ENCODE measurements around the gene MEMO1. TPM values are rescaled to one million over a fixed set of nuclear protein-coding genes. Genes with fewer than 3 reads are reported as not detected.

The MEMO1 gene
- total and polyA plus RNA-seq, 2 donors (not counting 1 experiment from before 2014, with no cell fraction given) = 44.8 to 65.8 TPM

DNA sequence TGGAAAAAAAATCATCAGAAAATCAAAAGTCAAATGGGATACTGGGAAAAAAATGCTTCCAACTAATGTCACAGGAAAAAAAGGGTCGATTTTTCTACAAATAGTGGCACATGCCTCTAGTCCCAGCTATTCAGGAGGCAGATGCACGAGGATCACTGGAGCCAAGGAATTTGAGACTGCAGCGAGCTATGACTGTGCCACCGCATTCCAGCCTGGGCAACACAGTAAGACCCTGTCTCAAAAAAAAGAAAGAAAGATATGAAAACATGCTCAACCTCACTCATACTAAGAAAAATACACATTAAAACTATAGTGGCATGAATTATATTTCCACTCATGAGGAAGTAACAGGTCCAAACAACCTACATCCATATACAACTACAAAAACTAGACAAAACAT is 17.9 kb downstream of the MEMO1 start:
- Mint-ChIP-seq H3K4me3 (no peak overlapping the region), H3K27ac (no peak overlapping the region), H3K4me1 (peaks cover 49% of the 10 kb centered on the region), H3K27me3 (no peaks in the 10 kb centered on the region), H3K9me3 (ENCODE audit: insufficient read depth) (no peaks in the 10 kb centered on the region)
- Histone ChIP-seq H2AFZ (ENCODE audit: insufficient read depth, low read depth, low read length, poor library complexity, severe bottlenecking) (no peak overlapping the region), H3K27ac (ENCODE audit: low read length in 2 of 2) (no peak overlapping the region), H3K4me2 (replicated peaks; ENCODE audit: low read depth, low read length, poor library complexity, severe bottlenecking) (no peak overlapping the region), H4K20me1 (ENCODE audit: control insufficient read depth, insufficient read depth, low read length, poor library complexity, severe bottlenecking) (peaks cover 18% of the 10 kb centered on the region), H3K79me2 (ENCODE audit: control insufficient read depth, insufficient read depth, low read length) (peaks cover 95% of the 10 kb centered on the region), H3K9me3 (ENCODE audit: control extremely low read depth in 1 of 3, control insufficient read depth in 2 of 3, insufficient read depth in 1 of 3, low read length in 2 of 3) (no peaks in the 10 kb centered on the region), H3K27me3 (replicated peaks in 1 of 4; ENCODE audit: control extremely low read depth in 1 of 4, control insufficient read depth in 3 of 4, insufficient read depth in 4 of 4, low read length in 3 of 4) (no peaks in the 10 kb centered on the region), H3K4me1 (ENCODE audit: control insufficient read depth in 2 of 2, insufficient read depth in 2 of 2, low read length in 2 of 2) (peaks cover 11 to 16% of the 10 kb centered on the region in 2 donors), H3K4me3 (ENCODE audit: control extremely low read depth in 1 of 5, extremely low read depth in 1 of 5, insufficient read depth in 1 of 5, low read depth in 2 of 5, low read length in 4 of 5) (no peak overlapping the region), H3K9ac (ENCODE audit: low read length) (no peak overlapping the region), H3K36me3 (replicated peaks in 1 of 2; ENCODE audit: control extremely low read depth in 1 of 2, control insufficient read depth in 1 of 2, extremely low read depth in 1 of 2, insufficient read depth in 2 of 2, low read length in 1 of 2) (no peaks in the 10 kb centered on the region)
- WGBS (ENCODE audit: insufficient coverage) = 95% methylated on average over 3 of the region's 4 CpGs
- no peak for DNase-seq
- no peak for TF ChIP-seq EZH2 (IDR thresholded peaks at IDR 0.05; ENCODE audit: borderline replicate concordance, insufficient read depth, low read depth, low read length, poor library complexity, severe bottlenecking)
- TF ChIP-seq, protein P1, sequence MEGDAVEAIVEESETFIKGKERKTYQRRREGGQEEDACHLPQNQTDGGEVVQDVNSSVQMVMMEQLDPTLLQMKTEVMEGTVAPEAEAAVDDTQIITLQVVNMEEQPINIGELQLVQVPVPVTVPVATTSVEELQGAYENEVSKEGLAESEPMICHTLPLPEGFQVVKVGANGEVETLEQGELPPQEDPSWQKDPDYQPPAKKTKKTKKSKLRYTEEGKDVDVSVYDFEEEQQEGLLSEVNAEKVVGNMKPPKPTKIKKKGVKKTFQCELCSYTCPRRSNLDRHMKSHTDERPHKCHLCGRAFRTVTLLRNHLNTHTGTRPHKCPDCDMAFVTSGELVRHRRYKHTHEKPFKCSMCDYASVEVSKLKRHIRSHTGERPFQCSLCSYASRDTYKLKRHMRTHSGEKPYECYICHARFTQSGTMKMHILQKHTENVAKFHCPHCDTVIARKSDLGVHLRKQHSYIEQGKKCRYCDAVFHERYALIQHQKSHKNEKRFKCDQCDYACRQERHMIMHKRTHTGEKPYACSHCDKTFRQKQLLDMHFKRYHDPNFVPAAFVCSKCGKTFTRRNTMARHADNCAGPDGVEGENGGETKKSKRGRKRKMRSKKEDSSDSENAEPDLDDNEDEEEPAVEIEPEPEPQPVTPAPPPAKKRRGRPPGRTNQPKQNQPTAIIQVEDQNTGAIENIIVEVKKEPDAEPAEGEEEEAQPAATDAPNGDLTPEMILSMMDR (IDR thresholded peaks at IDR 0.05) = no peak
- POLR2A ChIA-PET = no interaction called here
- intact Hi-C loops (cut with micrococcal nuclease) = no loop called here
- ATAC-seq (ENCODE audit: low read depth) = no peak
- CTCF ChIA-PET = no interaction called here

- H3K27me3 Mint-ChIP-seq = no peaks in the 10 kb centered on the region
- Histone ChIP-seq H3K4me2 (replicated peaks; ENCODE audit: low read depth, low read length, poor library complexity, severe bottlenecking) (no peak overlapping the region), H3K27me3 (replicated peaks in 1 of 4; ENCODE audit: control extremely low read depth in 1 of 4, control insufficient read depth in 3 of 4, insufficient read depth in 4 of 4, low read length in 3 of 4) (no peaks in the 10 kb centered on the region), H3K4me1 (ENCODE audit: control insufficient read depth in 2 of 2, insufficient read depth in 2 of 2, low read length in 2 of 2) (peaks cover 5 to 11% of the 10 kb centered on the region in 2 donors), H3K9me3 (ENCODE audit: control extremely low read depth in 1 of 3, control insufficient read depth in 2 of 3, insufficient read depth in 1 of 3, low read length in 2 of 3) (no peaks in the 10 kb centered on the region), H4K20me1 (ENCODE audit: control insufficient read depth, insufficient read depth, low read length, poor library complexity, severe bottlenecking) (peaks cover 25% of the 10 kb centered on the region), H3K36me3 (replicated peaks in 1 of 2; ENCODE audit: control extremely low read depth in 1 of 2, control insufficient read depth in 1 of 2, extremely low read depth in 1 of 2, insufficient read depth in 2 of 2, low read length in 1 of 2) (peaks cover 0 to 2% of the 10 kb centered on the region in 2 experiments), H3K9ac (ENCODE audit: low read length) (no peak overlapping the region), H3K4me3 (ENCODE audit: control extremely low read depth in 1 of 5, extremely low read depth in 1 of 5, insufficient read depth in 1 of 5, low read depth in 2 of 5, low read length in 4 of 5) (no peak overlapping the region), H3K79me2 (ENCODE audit: control insufficient read depth, insufficient read depth, low read length) (peaks cover 95% of the 10 kb centered on the region), H3K27ac (ENCODE audit: low read length in 2 of 2) (no peak overlapping the region), H2AFZ (ENCODE audit: insufficient read depth, low read depth, low read length, poor library complexity, severe bottlenecking) (no peak overlapping the region)
- intact Hi-C loops (cut with micrococcal nuclease) = no loop called here
- H3K4me3 Mint-ChIP-seq = no peak overlapping the region
- H3K4me1 Mint-ChIP-seq = peaks cover 45% of the 10 kb centered on the region
- ATAC-seq (ENCODE audit: low read depth) = no peak
- H3K27ac Mint-ChIP-seq = no peak overlapping the region
- ChIA-PET POLR2A (interaction anchor here (0.7 to 0.8 kb wide), 2 partner anchors 10 to 23 kb away, joined by 4 to 5 read pairs; no protein-coding TSS in a partner anchor), CTCF (interaction anchor here (0.6 to 0.7 kb wide), 2 partner anchors 31 to 66 kb away, joined by 3 read pairs; no protein-coding TSS in a partner anchor)
- TF ChIP-seq EZH2 (IDR thresholded peaks at IDR 0.05; ENCODE audit: borderline replicate concordance, insufficient read depth, low read depth, low read length, poor library complexity, severe bottlenecking) = no peak
- TF ChIP-seq, protein P1 (IDR thresholded peaks at IDR 0.05) = no peak
- WGBS (ENCODE audit: insufficient coverage) = 100% methylated on average over 1 of the region's 3 CpGs
- DNase-seq = no peak
- H3K9me3 Mint-ChIP-seq (ENCODE audit: insufficient read depth) = no peaks in the 10 kb centered on the region
Observed at GRCh38 chr2:31992025-31992579, 18.7 kb downstream of the MEMO1 start.
